GM12878 (cell line): ENCODE results near the gene SLAMF1.

Experiments used
- CHD4 ChIP-seq: fragments of 200-600 bp; sonication (generic); IDR thresholded peaks from 2 replicates; pipeline ENCODE4 v1.6.1; 2016; ENCODE audit warnings: mild to moderate bottlenecking
- EZH2 ChIP-seq: IDR thresholded peaks from 2 replicates; pipeline ENCODE4 v1.6.1; 2012; ENCODE audit warnings: low read depth, mild to moderate bottlenecking, control low read depth, inconsistent platforms, low read length, borderline replicate concordance; ENCODE audit not compliant: control insufficient read depth
- FOS ChIP-seq: IDR thresholded peaks from 3 replicates; pipeline ENCODE4 v1.6.1; 2011; ENCODE audit warnings: borderline replicate concordance; ENCODE audit not compliant: insufficient read length; ENCODE audit errors: extremely low read depth
- GABPA ChIP-seq: IDR thresholded peaks from 2 replicates; pipeline ENCODE4 v1.6.1; 2014; ENCODE audit warnings: antibody characterized with exemption, low read depth, mild to moderate bottlenecking, inconsistent platforms
- JUND ChIP-seq: IDR thresholded peaks from 2 replicates; pipeline ENCODE4 v1.6.1; 2012; ENCODE audit warnings: low read depth, mild to moderate bottlenecking, low read length, improper control_type of control experiment, moderate library complexity
- KDM1A ChIP-seq: fragments of 200-600 bp; sonication (generic); IDR thresholded peaks from 2 replicates; pipeline ENCODE4 v1.6.1; 2016; ENCODE audit warnings: borderline replicate concordance
- POLR2A ChIP-seq: IDR thresholded peaks from 2 replicates; pipeline ENCODE4 v1.6.1; 2011; ENCODE audit warnings: low read depth, mild to moderate bottlenecking, low read length
- POLR2AphosphoS5 ChIP-seq: IDR thresholded peaks from 2 replicates; pipeline ENCODE4 v1.6.1; 2011; ENCODE audit warnings: mild to moderate bottlenecking, low read length, inconsistent platforms
- RBBP5 ChIP-seq: fragments of 200-600 bp; sonication (generic); conservative IDR thresholded peaks from 2 replicates; pipeline ENCODE4 v1.6.1; 2016
- ZZZ3 ChIP-seq: IDR thresholded peaks from 2 replicates; pipeline ENCODE4 v1.6.1; 2011; ENCODE audit warnings: low read depth; ENCODE audit not compliant: control insufficient read depth, insufficient read length
- TF ChIP-seq, protein P1 (sequence below), 3 experiments: IDR thresholded peaks in 2 of 3; conservative IDR thresholded peaks in 1 of 3; 2 replicates each; pipeline ENCODE4 v1.5.1; 2011; ENCODE audit warnings: low read depth in 3 of 3, low read length in 3 of 3, mild to moderate bottlenecking in 3 of 3, control low read depth in 2 of 3, moderate library complexity in 2 of 3, inconsistent platforms in 1 of 3, mixed read lengths in 1 of 3; ENCODE audit not compliant: control insufficient read depth in 2 of 3, insufficient read depth in 1 of 3; ENCODE audit errors: extremely low read depth in 1 of 3
- TF ChIP-seq, protein P2 (sequence below): IDR thresholded peaks from 2 replicates; pipeline ENCODE4 v1.6.1; 2012; ENCODE audit warnings: mild to moderate bottlenecking, low read depth, low read length

DNA sequence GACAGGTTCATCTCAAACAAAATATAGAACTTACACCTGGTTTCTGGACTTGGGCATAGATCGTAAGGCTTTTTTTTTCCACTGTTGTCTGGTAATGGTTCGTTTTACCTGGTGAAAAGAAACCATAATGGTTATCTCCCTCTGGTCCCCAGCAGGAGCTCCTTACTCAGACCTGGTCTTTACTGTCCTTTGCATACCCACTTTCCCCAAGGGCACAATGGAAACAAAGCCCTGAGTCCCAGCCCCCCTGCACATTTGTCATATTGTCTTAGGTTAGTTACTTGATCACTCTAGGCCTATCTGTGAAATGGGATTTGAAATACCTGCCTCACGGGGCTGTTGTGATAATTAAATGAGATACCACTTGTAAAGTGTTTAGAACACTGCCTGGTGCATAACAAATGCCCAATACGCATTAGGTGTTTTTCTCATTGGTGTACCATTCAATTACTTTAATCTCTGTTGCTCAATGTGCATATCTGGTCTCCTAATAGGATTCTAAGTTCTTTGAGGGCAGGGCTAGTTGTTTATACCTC is 27.0 kb downstream of the SLAMF1 start:
- TF ChIP-seq, protein P1, sequence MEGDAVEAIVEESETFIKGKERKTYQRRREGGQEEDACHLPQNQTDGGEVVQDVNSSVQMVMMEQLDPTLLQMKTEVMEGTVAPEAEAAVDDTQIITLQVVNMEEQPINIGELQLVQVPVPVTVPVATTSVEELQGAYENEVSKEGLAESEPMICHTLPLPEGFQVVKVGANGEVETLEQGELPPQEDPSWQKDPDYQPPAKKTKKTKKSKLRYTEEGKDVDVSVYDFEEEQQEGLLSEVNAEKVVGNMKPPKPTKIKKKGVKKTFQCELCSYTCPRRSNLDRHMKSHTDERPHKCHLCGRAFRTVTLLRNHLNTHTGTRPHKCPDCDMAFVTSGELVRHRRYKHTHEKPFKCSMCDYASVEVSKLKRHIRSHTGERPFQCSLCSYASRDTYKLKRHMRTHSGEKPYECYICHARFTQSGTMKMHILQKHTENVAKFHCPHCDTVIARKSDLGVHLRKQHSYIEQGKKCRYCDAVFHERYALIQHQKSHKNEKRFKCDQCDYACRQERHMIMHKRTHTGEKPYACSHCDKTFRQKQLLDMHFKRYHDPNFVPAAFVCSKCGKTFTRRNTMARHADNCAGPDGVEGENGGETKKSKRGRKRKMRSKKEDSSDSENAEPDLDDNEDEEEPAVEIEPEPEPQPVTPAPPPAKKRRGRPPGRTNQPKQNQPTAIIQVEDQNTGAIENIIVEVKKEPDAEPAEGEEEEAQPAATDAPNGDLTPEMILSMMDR (IDR thresholded peaks at IDR 0.05 in 2 of 3, conservative IDR thresholded peaks at IDR 0.05 in 1 of 3; ENCODE audit: control insufficient read depth in 2 of 3, extremely low read depth in 1 of 3, insufficient read depth in 1 of 3, low read depth in 3 of 3, low read length in 3 of 3) = no peak
- no peak for TF ChIP-seq FOS
- no peak for TF ChIP-seq RBBP5
- no peak for TF ChIP-seq EZH2
- no peak for TF ChIP-seq GABPA
- TF ChIP-seq CHD4 = no peak
- no peak for TF ChIP-seq POLR2A
- no peak for TF ChIP-seq ZZZ3
- no peak for TF ChIP-seq JUND
- peak; percentile 62 for TF ChIP-seq POLR2AphosphoS5
- TF ChIP-seq KDM1A = no peak
- TF ChIP-seq, protein P2, sequence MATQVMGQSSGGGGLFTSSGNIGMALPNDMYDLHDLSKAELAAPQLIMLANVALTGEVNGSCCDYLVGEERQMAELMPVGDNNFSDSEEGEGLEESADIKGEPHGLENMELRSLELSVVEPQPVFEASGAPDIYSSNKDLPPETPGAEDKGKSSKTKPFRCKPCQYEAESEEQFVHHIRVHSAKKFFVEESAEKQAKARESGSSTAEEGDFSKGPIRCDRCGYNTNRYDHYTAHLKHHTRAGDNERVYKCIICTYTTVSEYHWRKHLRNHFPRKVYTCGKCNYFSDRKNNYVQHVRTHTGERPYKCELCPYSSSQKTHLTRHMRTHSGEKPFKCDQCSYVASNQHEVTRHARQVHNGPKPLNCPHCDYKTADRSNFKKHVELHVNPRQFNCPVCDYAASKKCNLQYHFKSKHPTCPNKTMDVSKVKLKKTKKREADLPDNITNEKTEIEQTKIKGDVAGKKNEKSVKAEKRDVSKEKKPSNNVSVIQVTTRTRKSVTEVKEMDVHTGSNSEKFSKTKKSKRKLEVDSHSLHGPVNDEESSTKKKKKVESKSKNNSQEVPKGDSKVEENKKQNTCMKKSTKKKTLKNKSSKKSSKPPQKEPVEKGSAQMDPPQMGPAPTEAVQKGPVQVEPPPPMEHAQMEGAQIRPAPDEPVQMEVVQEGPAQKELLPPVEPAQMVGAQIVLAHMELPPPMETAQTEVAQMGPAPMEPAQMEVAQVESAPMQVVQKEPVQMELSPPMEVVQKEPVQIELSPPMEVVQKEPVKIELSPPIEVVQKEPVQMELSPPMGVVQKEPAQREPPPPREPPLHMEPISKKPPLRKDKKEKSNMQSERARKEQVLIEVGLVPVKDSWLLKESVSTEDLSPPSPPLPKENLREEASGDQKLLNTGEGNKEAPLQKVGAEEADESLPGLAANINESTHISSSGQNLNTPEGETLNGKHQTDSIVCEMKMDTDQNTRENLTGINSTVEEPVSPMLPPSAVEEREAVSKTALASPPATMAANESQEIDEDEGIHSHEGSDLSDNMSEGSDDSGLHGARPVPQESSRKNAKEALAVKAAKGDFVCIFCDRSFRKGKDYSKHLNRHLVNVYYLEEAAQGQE = no peak
